Activated T-cell treated with anti-CD3 and anti-CD28 coated beads, Interleukin-2, amount 50 U/mL, for 4 hours (primary cell): ENCODE data around the gene ALKBH4. TPM values are rescaled to one million over a fixed set of nuclear protein-coding genes. Genes with fewer than 3 reads are reported as not detected.
A peak's percentile ranks its signal among the peaks of the same experiment; 100 is the strongest.
"Not testable (repeated sequence)": the region's sequence is repeated elsewhere in the genome, so short reads cannot be mapped to it uniquely, and the experiment has no call there.

Experiments
- ATAC-seq, 2 donors: fragments of 200-7000 bp; cut with Tn5 transposase; one replicate each; pipeline ENCODE4 v1.10.0; 2021
- DNase-seq: peaks from one replicate; pipeline ENCODE4 v3.0.0-alpha.2; 2020
- H3K27me3 Mint-ChIP-seq: one replicate; pipeline ENCODE4 v1.8.0; 2021; ENCODE audit warnings: low read depth, mixed read lengths
- H3K36me3 Mint-ChIP-seq: one replicate; pipeline ENCODE4 v1.8.0; 2022; ENCODE audit warnings: mixed read lengths; ENCODE audit not compliant: insufficient read depth
- H3K4me1 Mint-ChIP-seq: one replicate; pipeline ENCODE4 v1.8.0; 2021; ENCODE audit warnings: low read depth, mixed read lengths
- H3K4me3 Mint-ChIP-seq: one replicate; pipeline ENCODE4 v1.8.0; 2021; ENCODE audit warnings: mild to moderate bottlenecking, moderate library complexity, mixed read lengths
- H3K9me3 Mint-ChIP-seq: one replicate; pipeline ENCODE4 v1.8.0; 2021; ENCODE audit warnings: mixed read lengths
- total RNA-seq, 3 donors: library from RNA; stranded (reverse); gene quantifications; one replicate each; pipeline ENCODE4 v1.2.1, GENCODE V29; 2021

ALKBH4 gene
- total RNA-seq, 3 donors from 2014 or later = 13.7 to 15.4 (median 15.0) TPM

GRCh38 chr7:102469351-102469971 is 4.8 kb upstream of the ALKBH4 start:
- Mint-ChIP-seq H3K4me3 (no peak overlapping the region), H3K27me3 (no peaks in the 10 kb centered on the region), H3K9me3 (no peaks in the 10 kb centered on the region), H3K36me3 (peaks cover 3% of the 10 kb centered on the region), H3K4me1 (peaks cover 13% of the 10 kb centered on the region)
- ATAC-seq (no peak), DNase-seq (no peak)

DNA sequence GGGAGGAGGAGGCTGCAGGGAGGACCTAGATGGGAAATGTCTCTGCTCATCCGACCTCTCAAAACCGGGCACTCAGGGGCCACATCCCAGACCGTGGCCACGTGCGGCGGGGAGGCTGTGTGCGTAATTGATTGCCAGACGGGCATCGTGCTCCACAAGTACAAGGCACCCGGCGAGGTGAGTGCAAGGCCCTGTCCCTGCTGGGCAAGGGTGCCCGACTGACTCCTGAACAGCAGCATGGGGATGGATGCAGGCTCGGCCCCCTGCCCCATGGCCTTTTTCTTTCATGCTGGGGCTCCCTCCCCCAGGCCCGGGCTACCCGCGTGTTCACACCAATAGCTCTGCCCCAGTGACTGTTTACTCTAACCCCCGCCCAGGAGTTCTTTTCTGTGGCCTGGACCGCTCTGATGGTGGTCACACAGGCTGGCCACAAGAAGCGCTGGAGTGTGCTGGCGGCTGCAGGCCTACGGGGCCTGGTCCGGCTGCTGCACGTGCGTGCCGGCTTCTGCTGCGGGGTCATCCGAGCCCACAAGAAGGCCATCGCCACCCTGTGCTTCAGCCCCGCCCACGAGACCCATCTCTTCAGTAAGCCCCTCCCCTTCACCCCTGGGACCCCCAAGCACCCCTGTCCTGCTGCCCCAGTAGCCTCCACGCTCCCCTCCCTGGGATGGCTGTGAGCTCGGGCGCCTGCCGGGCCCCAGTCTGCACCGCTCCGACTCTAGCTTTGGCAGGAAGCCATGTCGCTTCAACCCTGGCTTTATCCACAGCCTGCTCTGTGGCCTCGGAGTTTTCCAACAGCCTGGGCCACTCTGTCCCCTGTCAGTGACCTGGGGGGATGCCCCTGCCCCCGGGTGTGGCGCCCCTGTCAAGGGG is 4.1 kb upstream of the ALKBH4 start:
- DNase-seq = no peak
- peaks cover 3% of the 10 kb centered on the region for H3K36me3 Mint-ChIP-seq
- no peaks in the 10 kb centered on the region for H3K27me3 Mint-ChIP-seq
- H3K4me1 Mint-ChIP-seq = peaks cover 20% of the 10 kb centered on the region
- no peak for ATAC-seq
- H3K9me3 Mint-ChIP-seq = no peaks in the 10 kb centered on the region
- no peak overlapping the region for H3K4me3 Mint-ChIP-seq

- H3K9me3 Mint-ChIP-seq = no peaks in the 10 kb centered on the region
These were observed 3.2 kb upstream of the ALKBH4 start for GRCh38 chr7:102467581-102468477.

DNA sequence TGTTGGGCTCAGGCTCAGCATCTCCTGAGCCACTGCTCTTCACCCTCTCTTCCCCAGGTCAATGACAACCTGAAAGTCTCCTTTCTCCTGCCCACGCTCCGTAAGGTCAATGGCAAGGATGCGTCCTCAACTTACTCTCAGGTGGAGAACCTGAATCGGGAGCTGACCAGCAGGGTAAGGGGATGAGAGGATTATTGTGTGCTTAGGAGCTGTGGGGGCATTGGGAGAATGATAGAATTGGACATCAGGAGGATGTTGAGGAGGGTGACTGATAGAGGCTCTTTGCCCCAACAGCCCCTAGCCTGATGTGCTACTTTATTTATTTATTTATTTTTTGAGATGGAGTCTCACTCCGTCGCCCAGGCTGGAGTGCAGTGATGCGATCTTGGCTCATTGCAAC is 1.4 kb upstream of the ALKBH4 start:
- no peak for ATAC-seq
- no peaks in the 10 kb centered on the region for H3K9me3 Mint-ChIP-seq
- H3K4me1 Mint-ChIP-seq = peaks cover 28% of the 10 kb centered on the region
- DNase-seq = no peak
- H3K4me3 Mint-ChIP-seq = peak overlapping the region; percentile 94
- no peaks in the 10 kb centered on the region for H3K36me3 Mint-ChIP-seq
- H3K27me3 Mint-ChIP-seq = no peaks in the 10 kb centered on the region

More at GRCh38 chr7:102467581-102468477, 3.2 kb upstream of the ALKBH4 start:
- no peaks in the 10 kb centered on the region for H3K27me3 Mint-ChIP-seq
- peaks cover 24% of the 10 kb centered on the region for H3K4me1 Mint-ChIP-seq
- DNase-seq = no peak
- H3K36me3 Mint-ChIP-seq = peaks cover 3% of the 10 kb centered on the region
- no peak overlapping the region for H3K4me3 Mint-ChIP-seq
- no peak for ATAC-seq

DNA sequence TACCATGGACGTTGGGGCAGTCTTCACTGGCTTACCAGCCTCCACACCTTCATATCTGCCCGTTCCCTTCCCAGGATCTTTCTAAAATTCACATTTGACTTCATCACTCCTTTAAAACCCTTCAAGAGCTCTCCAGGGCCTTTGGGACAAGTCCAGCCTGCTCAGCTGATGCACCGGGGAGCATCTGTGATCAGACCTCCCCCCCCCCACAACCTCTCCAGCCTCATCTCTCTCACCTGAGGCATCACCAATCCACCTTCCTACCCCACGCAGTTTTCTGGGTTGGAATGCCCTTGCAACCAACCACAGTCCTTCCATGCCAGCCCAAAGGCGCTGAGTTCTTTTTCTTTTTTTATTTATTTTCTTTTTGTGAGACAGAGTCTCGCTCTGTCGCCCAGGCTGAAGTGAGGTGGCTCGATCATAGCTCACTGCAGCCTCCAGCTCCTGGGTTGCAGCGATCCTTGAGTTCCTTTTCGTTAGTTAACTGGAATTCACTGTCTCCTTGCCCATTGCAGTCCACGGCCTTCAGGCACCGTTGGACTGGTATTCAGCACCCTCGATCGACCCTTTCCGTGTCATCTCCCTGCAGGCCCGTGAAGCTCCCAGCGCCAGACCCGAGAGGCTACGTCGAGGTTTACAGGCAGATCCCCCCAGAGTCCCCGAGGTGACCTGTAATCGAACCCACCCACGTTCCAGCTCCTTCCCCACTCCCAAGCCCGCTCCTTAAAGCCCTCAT is 654 bp downstream of the ALKBH4 start:
- ATAC-seq (peak; percentile 5 to 9), DNase-seq (no peak)
- Mint-ChIP-seq H3K9me3 (no peaks in the 10 kb centered on the region), H3K4me1 (peaks cover 32% of the 10 kb centered on the region), H3K36me3 (no peaks in the 10 kb centered on the region), H3K4me3 (peak overlapping the region; percentile 94), H3K27me3 (no peaks in the 10 kb centered on the region)

GRCh38 chr7:102460467-102460866 is 4.2 kb downstream of the ALKBH4 start:
- no peaks in the 10 kb centered on the region for H3K27me3 Mint-ChIP-seq
- H3K4me3 Mint-ChIP-seq = no peak overlapping the region
- H3K9me3 Mint-ChIP-seq = no peaks in the 10 kb centered on the region
- DNase-seq (no peak), ATAC-seq (no peak)
- H3K36me3 Mint-ChIP-seq = peaks cover 2% of the 10 kb centered on the region
- H3K4me1 Mint-ChIP-seq = peaks cover 20% of the 10 kb centered on the region

- DNase-seq (no peak), ATAC-seq (no peak)
- Mint-ChIP-seq H3K4me1 (peaks cover 18% of the 10 kb centered on the region), H3K4me3 (no peak overlapping the region), H3K9me3 (no peaks in the 10 kb centered on the region), H3K27me3 (no peaks in the 10 kb centered on the region), H3K36me3 (peaks cover 4% of the 10 kb centered on the region)
These were observed 5.3 kb downstream of the ALKBH4 start for GRCh38 chr7:102459221-102459844.

- peaks cover 4% of the 10 kb centered on the region for H3K36me3 Mint-ChIP-seq
- no peak overlapping the region for H3K4me3 Mint-ChIP-seq
- DNase-seq (no peak), ATAC-seq (no peak)
- peaks cover 6% of the 10 kb centered on the region for H3K4me1 Mint-ChIP-seq
- H3K9me3 Mint-ChIP-seq = no peaks in the 10 kb centered on the region
- no peaks in the 10 kb centered on the region for H3K27me3 Mint-ChIP-seq
These were observed 7.2 kb downstream of the ALKBH4 start for GRCh38 chr7:102457352-102457924.

DNA sequence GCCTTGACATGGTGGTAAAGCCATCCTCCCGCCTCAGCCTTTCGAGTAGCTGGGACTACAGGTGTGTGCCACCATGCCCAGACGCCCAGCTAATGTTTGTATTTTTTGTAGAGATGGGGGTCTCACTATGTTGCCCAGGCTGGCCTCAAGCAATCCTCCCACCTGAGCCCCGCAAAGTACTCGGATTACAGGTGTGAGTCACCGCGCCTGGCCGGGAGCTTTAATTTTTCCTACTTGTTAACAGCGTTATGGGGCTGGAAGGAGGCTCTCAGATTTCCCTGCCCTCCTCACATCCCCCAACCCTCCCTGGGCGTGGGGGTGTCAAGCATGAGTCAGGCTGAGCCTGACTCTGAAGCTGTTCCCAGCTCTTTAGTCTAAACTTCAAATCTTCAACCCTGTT is 8.3 kb downstream of the ALKBH4 start:
- no peak overlapping the region for H3K4me3 Mint-ChIP-seq
- H3K9me3 Mint-ChIP-seq = no peaks in the 10 kb centered on the region
- no peak for DNase-seq
- H3K27me3 Mint-ChIP-seq = no peaks in the 10 kb centered on the region
- ATAC-seq = no peak
- H3K36me3 Mint-ChIP-seq = peaks cover 4% of the 10 kb centered on the region
- peaks cover 4% of the 10 kb centered on the region for H3K4me1 Mint-ChIP-seq

GRCh38 chr7:102455596-102455995 is 9.1 kb downstream of the ALKBH4 start:
- DNase-seq (no peak), ATAC-seq (no peak)
- Mint-ChIP-seq H3K36me3 (peaks cover 4% of the 10 kb centered on the region), H3K4me3 (no peak overlapping the region), H3K27me3 (no peaks in the 10 kb centered on the region), H3K4me1 (peaks cover 1% of the 10 kb centered on the region), H3K9me3 (no peaks in the 10 kb centered on the region)

- not testable (repeated sequence) for H3K36me3 Mint-ChIP-seq, ATAC-seq, DNase-seq, H3K4me3 Mint-ChIP-seq, H3K27me3 Mint-ChIP-seq, H3K4me1 Mint-ChIP-seq, H3K9me3 Mint-ChIP-seq
These were observed 9.7 kb downstream of the ALKBH4 start for GRCh38 chr7:102454932-102455331.

DNA sequence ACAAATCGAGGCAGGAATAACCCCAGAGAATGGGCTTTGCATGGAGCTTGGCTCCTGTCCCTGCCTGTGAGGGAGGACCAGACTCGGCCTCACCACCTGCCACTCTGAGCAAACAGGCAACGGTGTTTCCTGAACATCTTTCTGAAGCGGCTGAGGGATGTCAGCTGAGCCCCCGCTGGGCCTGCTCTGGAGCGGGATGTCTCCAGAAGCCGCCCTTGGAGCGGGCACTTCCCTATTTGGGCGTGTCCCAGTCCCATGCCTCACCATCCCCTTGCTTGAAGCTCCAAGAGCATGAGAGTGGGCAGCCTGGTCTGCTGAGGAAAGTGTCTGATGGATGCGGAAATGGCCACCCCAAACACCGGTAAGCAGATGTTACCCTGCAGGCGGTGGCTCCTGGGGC is 10.2 kb downstream of the ALKBH4 start:
- H3K9me3 Mint-ChIP-seq = no peaks in the 10 kb centered on the region
- H3K27me3 Mint-ChIP-seq = no peaks in the 10 kb centered on the region
- H3K36me3 Mint-ChIP-seq = peaks cover 4% of the 10 kb centered on the region
- no peak for ATAC-seq
- H3K4me3 Mint-ChIP-seq = no peak overlapping the region
- H3K4me1 Mint-ChIP-seq = peaks cover 4% of the 10 kb centered on the region
- DNase-seq = no peak

DNA sequence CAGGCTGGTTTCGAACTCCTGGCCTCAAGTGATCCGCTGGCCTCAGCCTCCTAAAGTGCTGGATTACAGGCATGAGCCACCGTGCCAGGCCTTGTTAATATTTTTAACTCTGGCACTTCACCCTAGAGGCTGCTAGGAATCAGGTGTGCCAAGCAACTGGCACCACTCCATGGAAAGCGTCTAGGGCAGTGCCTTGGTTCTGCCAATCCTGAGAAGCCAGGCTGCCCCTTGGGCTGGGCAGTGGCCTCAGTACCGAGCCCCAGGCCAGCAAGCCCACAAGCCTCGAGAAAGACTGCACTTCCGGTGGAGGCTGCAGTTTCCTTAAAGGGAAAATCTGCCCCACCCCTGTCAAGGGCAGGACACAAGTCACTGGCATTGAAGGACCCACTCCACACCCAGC is 11.3 kb downstream of the ALKBH4 start:
- Mint-ChIP-seq H3K4me1 (peaks cover 4% of the 10 kb centered on the region), H3K36me3 (peaks cover 8% of the 10 kb centered on the region), H3K27me3 (no peaks in the 10 kb centered on the region), H3K9me3 (no peaks in the 10 kb centered on the region), H3K4me3 (no peak overlapping the region)
- ATAC-seq (no peak), DNase-seq (no peak)
